Measurements from ENCODE around the gene DRG2. TPM values are rescaled to one million over a fixed set of nuclear protein-coding genes. Genes with fewer than 3 reads are reported as not detected.

DRG2 gene
- total RNA-seq, 2 experiments from 2014 or later: 43.6 to 53.2 TPM

- DNase-seq (no peak), ATAC-seq (ENCODE audit: low read depth) (no peak)
- Mint-ChIP-seq H3K4me3 (no peak overlapping the region), H3K27me3 (no peaks in the 10 kb centered on the region), H3K36me3 (peaks cover 7% of the 10 kb centered on the region), H3K4me1 (peaks cover 1% of the 10 kb centered on the region), H3K27ac (no peak overlapping the region), H3K9me3 (no peaks in the 10 kb centered on the region)
- POLR2A ChIA-PET: no interaction called here
These were observed 11.8 kb downstream of the DRG2 start for GRCh38 chr17:18099516-18099915.

GRCh38 chr17:18100616-18101015, 12.9 kb downstream of the DRG2 start:
- Mint-ChIP-seq H3K27me3 (no peaks in the 10 kb centered on the region), H3K36me3 (peaks cover 3% of the 10 kb centered on the region), H3K4me1 (peaks cover under 1% of the 10 kb centered on the region), H3K27ac (no peak overlapping the region), H3K9me3 (no peaks in the 10 kb centered on the region), H3K4me3 (no peak overlapping the region)
- DNase-seq: no peak
- no peak for ATAC-seq (ENCODE audit: low read depth)
- POLR2A ChIA-PET: no interaction called here

GRCh38 chr17:18101828-18102227, 14.1 kb downstream of the DRG2 start:
- ATAC-seq (ENCODE audit: low read depth) (no peak), DNase-seq (no peak)
- no peaks in the 10 kb centered on the region for H3K4me1 Mint-ChIP-seq
- H3K4me3 Mint-ChIP-seq: no peak overlapping the region
- no peaks in the 10 kb centered on the region for H3K9me3 Mint-ChIP-seq
- POLR2A ChIA-PET: no interaction called here
- H3K27ac Mint-ChIP-seq: no peak overlapping the region
- no peaks in the 10 kb centered on the region for H3K27me3 Mint-ChIP-seq
- no peaks in the 10 kb centered on the region for H3K36me3 Mint-ChIP-seq

- Mint-ChIP-seq H3K36me3 (peaks cover 1% of the 10 kb centered on the region), H3K27ac (no peak overlapping the region), H3K4me3 (no peak overlapping the region), H3K9me3 (no peaks in the 10 kb centered on the region), H3K4me1 (no peaks in the 10 kb centered on the region), H3K27me3 (no peaks in the 10 kb centered on the region)
- ATAC-seq (ENCODE audit: low read depth) (no peak), DNase-seq (no peak)
- POLR2A ChIA-PET: interaction anchor here (0.7 kb wide), 1 partner anchor 75 kb away, joined by 5 read pairs; no protein-coding TSS in a partner anchor
These were observed 14.9 kb downstream of the DRG2 start for GRCh38 chr17:18102640-18103039.

GRCh38 chr17:18105027-18105426, 17.3 kb downstream of the DRG2 start:
- DNase-seq (no peak), ATAC-seq (ENCODE audit: low read depth) (no peak)
- no peaks in the 10 kb centered on the region for H3K4me1 Mint-ChIP-seq
- no peak overlapping the region for H3K4me3 Mint-ChIP-seq
- H3K27ac Mint-ChIP-seq: peak overlapping the region; percentile 3
- POLR2A ChIA-PET: no interaction called here
- H3K27me3 Mint-ChIP-seq: no peaks in the 10 kb centered on the region
- peaks cover 1% of the 10 kb centered on the region for H3K36me3 Mint-ChIP-seq
- no peaks in the 10 kb centered on the region for H3K9me3 Mint-ChIP-seq

- DNase-seq (no peak), ATAC-seq (ENCODE audit: low read depth) (no peak)
- Mint-ChIP-seq H3K4me3 (no peak overlapping the region), H3K9me3 (no peaks in the 10 kb centered on the region), H3K27ac (no peak overlapping the region), H3K27me3 (no peaks in the 10 kb centered on the region), H3K36me3 (peaks cover 1% of the 10 kb centered on the region), H3K4me1 (no peaks in the 10 kb centered on the region)
- POLR2A ChIA-PET: no interaction called here
These were observed 17.8 kb downstream of the DRG2 start for GRCh38 chr17:18105595-18105994.

GRCh38 chr17:18106211-18106610, 18.5 kb downstream of the DRG2 start:
- H3K4me1 Mint-ChIP-seq: no peaks in the 10 kb centered on the region
- H3K27me3 Mint-ChIP-seq: no peaks in the 10 kb centered on the region
- H3K27ac Mint-ChIP-seq: no peak overlapping the region
- DNase-seq (no peak), ATAC-seq (ENCODE audit: low read depth) (no peak)
- no peak overlapping the region for H3K4me3 Mint-ChIP-seq
- POLR2A ChIA-PET: no interaction called here
- no peaks in the 10 kb centered on the region for H3K9me3 Mint-ChIP-seq
- H3K36me3 Mint-ChIP-seq: peaks cover 1% of the 10 kb centered on the region

GRCh38 chr17:18107061-18107790, 19.5 kb downstream of the DRG2 start:
- POLR2A ChIA-PET: no interaction called here
- Mint-ChIP-seq H3K9me3 (no peaks in the 10 kb centered on the region), H3K4me1 (no peaks in the 10 kb centered on the region), H3K27me3 (no peaks in the 10 kb centered on the region), H3K4me3 (no peak overlapping the region), H3K36me3 (peaks cover 1% of the 10 kb centered on the region), H3K27ac (no peak overlapping the region)
- ATAC-seq (ENCODE audit: low read depth) (no peak), DNase-seq (no peak)

- peaks cover 1% of the 10 kb centered on the region for H3K36me3 Mint-ChIP-seq
- ATAC-seq (ENCODE audit: low read depth) (no peak), DNase-seq (no peak)
- H3K4me1 Mint-ChIP-seq: no peaks in the 10 kb centered on the region
- POLR2A ChIA-PET: no interaction called here
- no peak overlapping the region for H3K27ac Mint-ChIP-seq
- H3K27me3 Mint-ChIP-seq: no peaks in the 10 kb centered on the region
- no peaks in the 10 kb centered on the region for H3K9me3 Mint-ChIP-seq
- no peak overlapping the region for H3K4me3 Mint-ChIP-seq
These were observed 20.2 kb downstream of the DRG2 start for GRCh38 chr17:18107971-18108370.

GRCh38 chr17:18108401-18109312, 20.9 kb downstream of the DRG2 start, which contains the start of gene MYO15A:
Gene MYO15A (plus strand): TSS chr17:18108756. CDS start chr17:18118801, 10,045 bp downstream.
- DNase-seq: no peak
- POLR2A ChIA-PET: no interaction called here
- Mint-ChIP-seq H3K27ac (no peak within 1 kb of the TSS), H3K9me3 (no peaks in the 10 kb centered on the region), H3K36me3 (peaks cover 1% of the 10 kb centered on the region), H3K27me3 (no peaks in the 10 kb centered on the region), H3K4me1 (peaks cover 1% of the 10 kb centered on the region), H3K4me3 (no peak within 1 kb of the TSS)
- no peak for ATAC-seq (ENCODE audit: low read depth)

- Mint-ChIP-seq H3K27me3 (no peaks in the 10 kb centered on the region), H3K27ac (peak overlapping the region; percentile 22), H3K36me3 (peaks cover 1% of the 10 kb centered on the region), H3K4me1 (peaks cover 2% of the 10 kb centered on the region), H3K9me3 (no peaks in the 10 kb centered on the region), H3K4me3 (no peak overlapping the region)
- POLR2A ChIA-PET: no interaction called here
- DNase-seq (no peak), ATAC-seq (ENCODE audit: low read depth) (no peak)
These were observed 22.3 kb downstream of the DRG2 start for GRCh38 chr17:18109935-18110485.

GRCh38 chr17:18110636-18111145, 22.9 kb downstream of the DRG2 start:
- Mint-ChIP-seq H3K4me3 (no peak overlapping the region), H3K27me3 (no peaks in the 10 kb centered on the region), H3K36me3 (peaks cover 1% of the 10 kb centered on the region), H3K27ac (no peak overlapping the region), H3K4me1 (peaks cover 3% of the 10 kb centered on the region), H3K9me3 (no peaks in the 10 kb centered on the region)
- ATAC-seq (ENCODE audit: low read depth): no peak
- no peak for DNase-seq
- POLR2A ChIA-PET: no interaction called here

GRCh38 chr17:18111330-18111971, 23.7 kb downstream of the DRG2 start:
- H3K27ac Mint-ChIP-seq: no peak overlapping the region
- H3K27me3 Mint-ChIP-seq: no peaks in the 10 kb centered on the region
- no peak overlapping the region for H3K4me3 Mint-ChIP-seq
- peaks cover 5% of the 10 kb centered on the region for H3K4me1 Mint-ChIP-seq
- H3K36me3 Mint-ChIP-seq: peaks cover 1% of the 10 kb centered on the region
- H3K9me3 Mint-ChIP-seq: no peaks in the 10 kb centered on the region
- POLR2A ChIA-PET: no interaction called here
- DNase-seq (no peak), ATAC-seq (ENCODE audit: low read depth) (no peak)
